Hepatocyte (in vitro differentiated cells): ENCODE results near the gene TMEM143.

Experiments used
- CTCF ChIP-seq: fragments of 200-600 bp; sonication (generic); IDR thresholded peaks from 2 replicates; pipeline ENCODE4 v1.5.1; 2016; ENCODE audit warnings: antibody characterized with exemption, mild to moderate bottlenecking; ENCODE audit not compliant: poor library complexity
- EZH2 ChIP-seq: fragments of 200-600 bp; sonication (generic); IDR thresholded peaks from 2 replicates; pipeline ENCODE4 v1.6.1; 2016; ENCODE audit warnings: antibody characterized with exemption, mild to moderate bottlenecking, borderline replicate concordance

GRCh38 chr19:48341515-48342413 is 22.0 kb downstream of the TMEM143 start:
- TF ChIP-seq CTCF (no peak), EZH2 (no peak)
